PC-9 (cell line): ENCODE measurements around the gene MB.

Experiments
- CTCF ChIP-seq: fragments of 200-600 bp; sonication (generic); conservative IDR thresholded peaks from 2 replicates; pipeline ENCODE4 v1.6.1; 2017; ENCODE audit warnings: mixed run types, antibody characterized with exemption, mild to moderate bottlenecking, moderate library complexity
- EZH2 ChIP-seq: fragments of 200-600 bp; sonication (generic); IDR thresholded peaks from 2 replicates; pipeline ENCODE4 v1.8.0; 2017; ENCODE audit warnings: antibody characterized with exemption, low read depth

GRCh38 chr22:35560824-35561223, 56.3 kb downstream of the MB start:
- TF ChIP-seq CTCF (no peak), EZH2 (no peak)
